BJ (cell line): Measurements from ENCODE around the gene PTRHD1. TPM values are rescaled to one million over a fixed set of nuclear protein-coding genes. Genes with fewer than 3 reads are reported as not detected.

Experiments
- CTCF ChIA-PET: fragments of 350-600 bp; formaldehyde crosslinking; extraction: SDS; loops from one replicate; lab custom pipeline; 2021; ENCODE audit warnings: antibody characterized with exemption, inconsistent platforms; lab: Yijun Ruan, JAX
- POLR2A ChIA-PET: fragments of 300-600 bp; sonication (Branson Sonifier 250); formaldehyde crosslinking; extraction: SDS; loops from one replicate; lab custom pipeline; 2021; ENCODE audit warnings: antibody characterized with exemption; lab: Charles Lee
- DNase-seq: peaks from one replicate; pipeline ENCODE4 v3.0.0-alpha.2; 2011; ENCODE audit warnings: low read depth
- H3K27me3 ChIP-seq: 2 replicates; pipeline ENCODE4 v1.6.0; 2011; ENCODE audit warnings: low read length; ENCODE audit not compliant: control insufficient read depth, insufficient read depth
- H3K36me3 ChIP-seq: 2 replicates; pipeline ENCODE4 v1.5.1; 2011; ENCODE audit warnings: low read length; ENCODE audit not compliant: control insufficient read depth, insufficient read depth
- H3K4me3 ChIP-seq: 2 replicates; pipeline ENCODE4 v1.5.1; 2011; ENCODE audit warnings: low read depth, mild to moderate bottlenecking, control low read depth, low read length
- CTCF ChIP-seq: IDR thresholded peaks from 2 replicates; pipeline ENCODE4 v1.5.1; 2011; ENCODE audit warnings: low read depth, mild to moderate bottlenecking, control low read depth, inconsistent platforms, low read length, moderate library complexity; ENCODE audit not compliant: insufficient read depth
- polyA plus RNA-seq: library from polyadenylated mRNA; depleted of rRNA; stranded (reverse); fragments of >200 nt; gene quantifications from 2 replicates; pipeline ENCODE4 v1.2.3, GENCODE V29; 2011

PTRHD1 gene
- polyA plus RNA-seq, 1 experiment, result 44.5 TPM

DNA sequence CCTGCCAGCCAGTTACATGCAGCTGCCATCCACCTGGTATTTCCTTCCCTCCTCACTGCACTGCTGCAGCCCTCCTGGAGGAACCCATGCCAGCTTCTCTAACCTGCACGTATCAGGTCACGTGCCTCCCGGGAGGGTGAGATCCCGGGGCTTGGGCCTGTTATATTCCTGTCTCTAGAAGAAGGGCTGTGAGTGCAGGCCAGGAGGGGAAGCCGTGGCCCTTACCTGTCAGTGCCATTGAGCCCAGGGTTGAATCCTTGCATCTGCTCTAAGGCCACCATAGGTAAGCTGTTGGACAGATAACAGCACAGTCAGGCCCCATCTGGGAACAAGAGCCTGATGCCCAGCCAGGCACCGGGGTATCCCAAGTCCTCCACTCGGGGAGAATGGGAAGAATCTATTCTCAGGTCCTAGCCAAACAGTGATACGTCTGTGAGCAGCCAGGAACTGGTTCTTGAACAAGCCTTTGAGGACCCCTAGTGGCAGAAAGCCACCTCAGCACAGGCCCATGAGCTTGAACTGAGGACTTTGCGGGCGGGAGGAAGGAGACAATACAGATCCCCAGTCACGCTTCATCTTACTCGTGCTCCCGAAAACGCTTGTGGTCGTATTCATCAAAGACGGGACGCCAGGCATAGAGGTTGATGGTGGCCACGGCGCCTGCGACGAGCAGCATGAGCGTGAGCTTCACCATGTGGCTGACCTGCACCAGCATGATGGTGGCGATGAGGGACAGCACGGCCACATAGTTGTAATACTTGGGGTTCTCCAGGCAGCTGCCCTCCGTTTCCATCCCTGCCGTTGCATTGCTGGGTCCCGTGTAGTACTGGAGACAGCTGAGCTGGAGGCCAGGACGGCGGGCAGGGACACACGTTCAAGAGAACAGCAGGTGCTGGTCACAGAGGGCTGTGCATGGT, 34.4 kb upstream of the PTRHD1 start:
- Histone ChIP-seq H3K36me3 (peaks cover 4% of the 10 kb centered on the region), H3K4me3 (no peak overlapping the region), H3K27me3 (no peaks in the 10 kb centered on the region)
- TF ChIP-seq CTCF, result peak; percentile 93
- peak; percentile 29 for DNase-seq
- ChIA-PET POLR2A (no interaction called here), CTCF (interaction anchor here (0.5 to 8.1 kb wide), 39 partner anchors 9 to 1004 kb away, joined by 3 to 76 read pairs (median 4); partner anchors contain the start of genes CENPO, NCOA1 and PTRHD1)

DNA sequence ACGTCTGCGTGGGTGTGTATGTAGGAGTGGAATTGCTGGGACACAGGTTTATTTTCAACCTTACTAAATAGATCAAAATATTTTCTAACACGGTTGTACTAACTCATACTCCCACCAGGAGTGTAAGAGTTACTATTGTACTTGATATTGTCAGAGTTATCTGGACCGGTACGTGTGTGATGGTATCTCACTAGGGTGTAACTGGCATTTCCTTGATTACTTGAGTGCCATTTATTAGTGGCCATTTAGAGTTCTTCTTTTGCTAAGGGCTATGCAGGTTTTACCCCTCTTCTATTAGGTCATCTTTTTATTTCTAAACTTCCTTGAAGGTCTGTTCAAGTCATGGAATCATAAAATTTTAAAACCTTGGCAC, 33.6 kb upstream of the PTRHD1 start:
- Histone ChIP-seq H3K36me3 (peaks cover 4% of the 10 kb centered on the region), H3K4me3 (no peak overlapping the region), H3K27me3 (no peaks in the 10 kb centered on the region)
- ChIA-PET CTCF (interaction anchor here (1.2 to 8.1 kb wide), 14 partner anchors 9 to 422 kb away, joined by 3 to 76 read pairs (median 10); partner anchors contain the start of genes CENPO, NCOA1 and PTRHD1), POLR2A (no interaction called here)
- TF ChIP-seq CTCF, result no peak
- DNase-seq, result no peak

- H3K36me3 ChIP-seq, result peaks cover 7% of the 10 kb centered on the region
- ChIA-PET POLR2A (no interaction called here), CTCF (interaction anchor here (1.1 to 8.1 kb wide), 9 partner anchors 8 to 422 kb away, joined by 3 to 76 read pairs (median 19); partner anchors contain the start of genes CENPO, NCOA1 and PTRHD1)
- no peak for TF ChIP-seq CTCF
- H3K27me3 ChIP-seq, result no peaks in the 10 kb centered on the region
- DNase-seq, result no peak
- H3K4me3 ChIP-seq, result no peak overlapping the region
Measured at GRCh38 chr2:24825883-24826772, 32.9 kb upstream of the PTRHD1 start.

DNA sequence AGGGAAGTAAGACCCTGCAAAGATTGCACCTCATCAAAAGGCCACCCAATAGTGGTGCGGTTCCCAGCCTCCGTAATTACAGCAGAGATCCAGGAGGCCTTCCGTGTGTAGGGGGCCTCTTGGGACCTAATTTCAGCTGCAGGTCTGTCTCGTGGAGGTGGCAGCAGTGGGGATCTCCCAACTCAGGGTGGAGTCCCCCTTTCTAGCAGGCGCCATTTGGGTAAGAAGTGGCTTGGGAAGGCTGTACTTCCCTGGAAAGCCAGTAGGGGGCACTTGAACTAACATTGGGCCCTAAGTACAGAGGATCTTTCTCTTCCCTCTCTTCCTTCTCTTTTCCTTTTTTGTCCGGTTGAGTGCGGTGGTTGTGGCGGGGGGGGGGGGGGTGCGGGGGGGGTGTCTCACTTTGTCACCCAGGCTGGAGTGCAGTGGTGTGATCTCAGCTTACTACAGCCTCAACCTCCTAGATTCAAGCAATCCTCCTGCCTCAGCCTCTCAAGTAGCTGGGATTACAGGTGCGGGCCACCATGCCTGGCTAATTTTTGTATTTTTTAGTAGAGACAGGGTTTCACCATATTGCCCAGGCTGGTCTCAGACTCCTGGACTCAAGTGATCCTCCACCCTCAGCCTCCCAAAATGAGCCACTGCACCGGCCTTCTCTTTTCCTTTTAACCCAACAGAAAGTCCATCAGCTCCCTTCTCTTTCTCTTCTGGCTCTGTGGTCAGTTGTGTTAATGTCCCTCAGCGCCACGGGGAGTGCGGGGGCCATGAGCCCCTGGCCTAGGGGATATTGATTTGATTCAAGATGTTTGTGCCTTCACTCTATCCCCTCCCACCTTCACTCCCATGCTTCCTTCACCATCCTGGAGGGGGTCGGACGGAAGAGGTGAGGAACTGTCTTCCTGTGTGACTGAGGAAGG, 32.0 kb upstream of the PTRHD1 start:
- peaks cover 11% of the 10 kb centered on the region for H3K36me3 ChIP-seq

More for the DNA sequence above, 32.0 kb upstream of the PTRHD1 start:
- Histone ChIP-seq H3K4me3 (no peak overlapping the region), H3K27me3 (no peaks in the 10 kb centered on the region)
- POLR2A ChIA-PET, result no interaction called here
- CTCF ChIA-PET, result interaction anchor here (1.1 to 8.1 kb wide), 6 partner anchors 10 to 421 kb away, joined by 3 to 76 read pairs (median 22); no protein-coding TSS in a partner anchor
- DNase-seq, result no peak
- TF ChIP-seq CTCF, result peak; percentile 57
